ENCODE data around the gene TP53INP2.

GRCh38 chr20:34716921-34717229 lies 12.7 kb downstream of the TP53INP2 start:
- no peak for TF ChIP-seq POLR2AphosphoS5 (IDR thresholded peaks at IDR 0.05; ENCODE audit: low read depth, low read length)
- no peak for TF ChIP-seq POLR2A (IDR thresholded peaks at IDR 0.05; ENCODE audit: low read depth, low read length)
- TF ChIP-seq POU2F2 (IDR thresholded peaks at IDR 0.05; ENCODE audit: low read depth, low read length), result no peak
- no peak for TF ChIP-seq SPI1 (IDR thresholded peaks at IDR 0.05; ENCODE audit: low read depth, low read length)
- no peak for TF ChIP-seq TAF1 (IDR thresholded peaks at IDR 0.05; ENCODE audit: low read depth, low read length)
- TF ChIP-seq PAX5 (IDR thresholded peaks at IDR 0.05; ENCODE audit: insufficient read depth, low read length, severe bottlenecking), result no peak
